ENCODE measurements around the gene TNNC1. TPM values are rescaled to one million over a fixed set of nuclear protein-coding genes. Genes with fewer than 3 reads are reported as not detected.
A peak's percentile ranks its signal among the peaks of the same experiment; 100 is the strongest.

The TNNC1 gene
- total RNA-seq, 1 donor = 1.4 TPM

GRCh38 chr3:52452126-52452525 is 1.7 kb downstream of the TNNC1 start:
- H3K4me3 ChIP-seq (ENCODE audit: low read depth, low read length) = no peak overlapping the region
- TF ChIP-seq CTCF (IDR thresholded peaks at IDR 0.05; ENCODE audit: insufficient read depth, low read length) = no peak
- DNase-seq (ENCODE audit: low read depth) = no peak

DNA sequence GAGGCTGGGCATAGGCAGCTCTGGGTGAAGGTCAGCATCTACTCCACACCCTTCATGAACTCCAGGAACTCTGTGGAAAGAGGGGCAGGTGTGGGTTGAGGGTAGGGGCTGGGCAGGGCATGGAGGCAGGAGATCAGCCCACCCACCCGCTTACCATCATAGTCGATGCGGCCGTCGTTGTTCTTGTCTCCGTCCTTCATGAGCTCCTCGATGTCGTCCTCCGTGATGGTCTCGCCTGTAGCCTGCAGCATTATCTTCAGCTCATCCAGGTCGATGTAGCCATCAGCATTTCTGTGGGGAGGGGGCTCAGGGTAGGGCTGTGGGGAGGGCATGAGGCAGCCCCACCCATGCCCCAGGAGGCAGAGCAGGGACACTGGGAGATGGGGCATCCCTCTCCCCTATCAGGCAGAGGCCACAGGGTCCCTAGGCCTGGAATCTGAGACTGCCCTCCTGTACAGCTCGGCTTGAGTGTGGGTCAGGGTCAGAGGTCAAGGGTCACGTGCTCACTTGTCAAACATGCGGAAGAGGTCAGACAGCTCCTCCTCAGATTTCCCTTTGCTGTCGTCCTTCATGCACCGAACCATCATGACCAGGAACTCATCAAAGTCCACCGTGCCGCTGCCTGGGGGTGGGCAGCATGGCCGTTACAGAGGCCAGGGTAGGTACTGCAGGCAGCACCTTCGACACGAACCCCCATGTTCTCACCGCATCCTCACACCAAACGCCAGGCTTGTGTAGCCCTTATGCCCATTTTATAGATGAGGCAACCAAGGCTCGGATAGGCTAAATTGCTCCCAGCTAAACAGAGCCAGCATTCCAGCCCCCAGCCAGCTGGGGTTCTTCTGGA is 2.4 kb downstream of the TNNC1 start:
- peak; percentile 25 for TF ChIP-seq CTCF (IDR thresholded peaks at IDR 0.05; ENCODE audit: insufficient read depth, low read length)
- no peak for DNase-seq (ENCODE audit: low read depth)
- H3K4me3 ChIP-seq (ENCODE audit: low read depth, low read length) = no peak overlapping the region

- DNase-seq (ENCODE audit: low read depth) = no peak
- H3K4me3 ChIP-seq (ENCODE audit: low read depth, low read length) = no peak overlapping the region
- no peak for TF ChIP-seq CTCF (IDR thresholded peaks at IDR 0.05; ENCODE audit: insufficient read depth, low read length)
Observed at GRCh38 chr3:52450489-52451236, 3.2 kb downstream of the TNNC1 start.

DNA sequence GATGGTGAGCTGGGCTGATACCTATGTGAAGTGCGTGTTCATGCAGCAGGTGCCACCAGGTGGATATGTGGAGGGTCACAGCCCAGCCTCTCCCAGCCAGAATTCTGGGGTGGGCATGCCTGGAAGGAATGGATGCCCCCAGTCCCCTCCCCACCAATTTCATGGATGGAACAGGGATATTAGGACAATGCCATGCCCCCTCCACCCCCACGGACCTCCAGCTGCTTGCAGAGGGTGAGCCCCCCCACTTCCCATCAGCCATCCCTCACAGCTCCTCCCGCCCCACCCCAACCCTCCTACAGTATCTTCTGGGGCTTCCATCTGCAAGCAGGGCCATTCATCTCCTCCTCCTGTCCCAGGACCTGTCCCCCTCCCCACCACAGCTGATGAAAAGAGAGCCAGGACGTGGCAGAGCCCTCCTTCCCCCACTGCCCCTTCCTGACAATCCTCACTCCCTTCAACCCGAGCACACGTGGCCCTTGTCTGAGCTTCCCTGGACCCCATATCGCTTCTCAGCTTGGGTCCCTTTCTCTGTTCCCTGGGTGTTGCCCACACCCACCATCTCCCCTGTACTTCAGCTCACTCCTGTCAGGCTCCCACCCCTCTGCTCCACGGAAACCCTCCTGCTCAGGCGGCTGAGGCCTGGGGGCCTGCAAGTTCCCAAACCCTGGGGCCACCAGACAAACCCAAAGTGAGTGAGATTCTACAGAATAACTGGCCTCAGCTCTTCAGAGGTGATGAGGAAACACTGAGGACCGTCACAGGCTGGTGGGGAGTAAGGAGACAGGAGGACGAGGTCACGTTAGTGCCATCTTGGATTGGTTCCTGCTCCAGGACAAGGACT is 6.1 kb downstream of the TNNC1 start:
- no peak for TF ChIP-seq CTCF (IDR thresholded peaks at IDR 0.05; ENCODE audit: insufficient read depth, low read length)
- no peak overlapping the region for H3K4me3 ChIP-seq (ENCODE audit: low read depth, low read length)
- DNase-seq (ENCODE audit: low read depth) = no peak

DNA sequence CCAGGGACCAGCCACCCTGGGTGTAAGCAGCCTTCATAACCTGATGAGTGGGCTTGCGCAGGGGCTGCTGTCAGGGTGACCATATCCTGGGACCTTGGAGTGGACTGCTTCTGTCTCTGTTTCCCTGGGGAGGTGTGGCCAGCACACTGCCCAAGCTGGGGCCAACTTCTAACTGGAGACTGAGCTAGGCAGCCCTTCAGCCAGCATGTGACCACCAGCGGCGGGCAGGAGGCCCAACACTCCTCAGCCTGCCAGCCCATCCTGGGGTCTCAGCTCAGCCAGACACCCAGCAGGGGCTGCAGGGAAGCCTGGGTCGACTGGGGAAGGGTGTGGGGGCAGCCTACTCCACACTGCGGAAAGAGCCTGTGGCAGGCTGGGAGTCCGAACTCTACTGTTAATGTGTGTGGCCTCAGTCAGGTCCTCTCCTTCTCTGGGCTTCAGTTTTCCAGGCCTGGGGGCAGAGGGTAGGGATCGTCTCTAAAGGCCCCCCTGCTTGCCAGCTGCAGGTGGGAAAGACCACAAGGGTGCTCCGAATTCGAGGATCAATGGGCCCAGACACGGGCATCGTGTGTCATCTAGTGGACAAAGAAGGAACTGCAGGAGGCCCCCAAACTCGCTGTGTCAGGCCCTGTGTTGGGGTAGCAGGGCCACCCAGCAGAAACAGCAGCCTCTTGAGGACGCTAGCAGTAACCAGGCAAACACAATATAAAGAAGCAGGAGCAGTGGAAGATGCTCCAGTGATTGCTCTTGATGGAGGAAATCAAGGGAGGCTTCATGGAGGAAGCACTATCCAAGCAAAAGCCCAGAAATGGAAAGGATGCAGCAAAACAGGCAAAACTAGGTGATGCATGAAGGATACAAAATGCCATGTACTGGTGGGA is 7.0 kb downstream of the TNNC1 start:
- DNase-seq (ENCODE audit: low read depth) = peak; percentile 56
- peak; percentile 100 for TF ChIP-seq CTCF (IDR thresholded peaks at IDR 0.05; ENCODE audit: insufficient read depth, low read length)
- no peak overlapping the region for H3K4me3 ChIP-seq (ENCODE audit: low read depth, low read length)

DNA sequence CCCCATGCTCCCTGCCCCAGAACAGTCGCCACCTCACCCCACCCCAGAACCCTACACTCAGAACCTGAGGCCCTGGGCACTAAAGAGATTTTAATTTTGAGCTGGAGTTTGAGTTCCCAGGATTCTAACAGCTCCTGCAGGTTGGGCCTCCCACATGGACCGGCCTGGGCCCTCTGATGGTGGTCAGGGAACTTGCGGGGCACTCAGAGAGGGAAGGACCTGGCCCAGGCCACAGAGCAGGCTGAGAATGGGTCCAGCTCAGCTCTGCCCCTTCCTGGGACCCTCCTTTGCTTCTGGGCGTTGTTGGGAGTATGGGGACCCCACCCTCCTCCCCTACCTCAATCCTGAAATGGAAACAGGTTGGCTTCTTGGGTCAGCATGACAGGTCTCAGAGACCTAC is 7.8 kb downstream of the TNNC1 start:
- no peak for DNase-seq (ENCODE audit: low read depth)
- no peak overlapping the region for H3K4me3 ChIP-seq (ENCODE audit: low read depth, low read length)
- TF ChIP-seq CTCF (IDR thresholded peaks at IDR 0.05; ENCODE audit: insufficient read depth, low read length) = no peak

Measured in fibroblast of the aortic adventitia (primary cell).